Colonic mucosa (tissue), 4 donors: ENCODE measurements around the gene PUM1. TPM values are rescaled to one million over a fixed set of nuclear protein-coding genes. Genes with fewer than 3 reads are reported as not detected.

Experiments
- DNase-seq: peaks from one replicate; pipeline ENCODE4 v3.0.0-alpha.2; 2020
- H3K27ac ChIP-seq: fragments of 200-600 bp; one replicate; pipeline ENCODE4 v1.8.0; 2021
- H3K27me3 ChIP-seq: fragments of 200-600 bp; one replicate; pipeline ENCODE4 v1.8.0; 2021
- H3K36me3 ChIP-seq: fragments of 200-600 bp; one replicate; pipeline ENCODE4 v1.8.0; 2021
- H3K4me1 ChIP-seq: fragments of 200-600 bp; one replicate; pipeline ENCODE4 v1.8.0; 2021; ENCODE audit warnings: mild to moderate bottlenecking
- H3K4me3 ChIP-seq: fragments of 200-600 bp; one replicate; pipeline ENCODE4 v1.8.0; 2021
- H3K9ac ChIP-seq, 2 donors: one replicate each; pipeline ENCODE4 v1.7.0; 2013; ENCODE audit warnings: control low read depth in 2 of 2, low read depth in 2 of 2, low read length in 2 of 2
- H3K9me3 ChIP-seq: fragments of 200-600 bp; one replicate; pipeline ENCODE4 v1.8.0; 2021
- intact Hi-C: fragments of 100-400 bp; cut with DNase I; formaldehyde crosslinking; loops from one replicate; pipeline ENCODE4 v1.14.1; 2022
- total RNA-seq, 2 donors: library from RNA; stranded (reverse); fragmentation: NEBNext Ultra II Directional in 1 of 2; extraction: Animal tissue kit (Norgen Biotek cat#: 25700) in 1 of 2; gene quantifications; one replicate each; pipeline ENCODE4 v1.2.1, GENCODE V29; 2021
- TF ChIP-seq, protein P1 (sequence below): fragments of 200-600 bp; IDR thresholded peaks from one replicate; pipeline ENCODE4 v1.8.0; 2022; ENCODE audit warnings: antibody characterized with exemption, mild to moderate bottlenecking
- donor health status: healthy.
- donor health status: DM: no; HTN: no; CAD: no.
- donor health status: DM: no; HTN: no; CAD: no.

Gene PUM1
- total RNA-seq, 2 donors from 2014 or later: 119 to 124 TPM

- peaks cover 38% of the 10 kb centered on the region for H3K36me3 ChIP-seq
- TF ChIP-seq, protein P1, sequence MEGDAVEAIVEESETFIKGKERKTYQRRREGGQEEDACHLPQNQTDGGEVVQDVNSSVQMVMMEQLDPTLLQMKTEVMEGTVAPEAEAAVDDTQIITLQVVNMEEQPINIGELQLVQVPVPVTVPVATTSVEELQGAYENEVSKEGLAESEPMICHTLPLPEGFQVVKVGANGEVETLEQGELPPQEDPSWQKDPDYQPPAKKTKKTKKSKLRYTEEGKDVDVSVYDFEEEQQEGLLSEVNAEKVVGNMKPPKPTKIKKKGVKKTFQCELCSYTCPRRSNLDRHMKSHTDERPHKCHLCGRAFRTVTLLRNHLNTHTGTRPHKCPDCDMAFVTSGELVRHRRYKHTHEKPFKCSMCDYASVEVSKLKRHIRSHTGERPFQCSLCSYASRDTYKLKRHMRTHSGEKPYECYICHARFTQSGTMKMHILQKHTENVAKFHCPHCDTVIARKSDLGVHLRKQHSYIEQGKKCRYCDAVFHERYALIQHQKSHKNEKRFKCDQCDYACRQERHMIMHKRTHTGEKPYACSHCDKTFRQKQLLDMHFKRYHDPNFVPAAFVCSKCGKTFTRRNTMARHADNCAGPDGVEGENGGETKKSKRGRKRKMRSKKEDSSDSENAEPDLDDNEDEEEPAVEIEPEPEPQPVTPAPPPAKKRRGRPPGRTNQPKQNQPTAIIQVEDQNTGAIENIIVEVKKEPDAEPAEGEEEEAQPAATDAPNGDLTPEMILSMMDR: no peak
- no peak overlapping the region for H3K9ac ChIP-seq
- no peaks in the 10 kb centered on the region for H3K27me3 ChIP-seq
- H3K9me3 ChIP-seq: no peaks in the 10 kb centered on the region
- H3K4me1 ChIP-seq: no peaks in the 10 kb centered on the region
- no peak overlapping the region for H3K27ac ChIP-seq
- intact Hi-C loops: no loop called here
- H3K4me3 ChIP-seq: no peak overlapping the region
- no peak for DNase-seq
Observed at GRCh38 chr1:30964706-30965105, 100.8 kb downstream of the PUM1 start.

- H3K9ac ChIP-seq: no peak overlapping the region
- H3K27me3 ChIP-seq: no peaks in the 10 kb centered on the region
- H3K9me3 ChIP-seq: no peaks in the 10 kb centered on the region
- peaks cover 29% of the 10 kb centered on the region for H3K36me3 ChIP-seq
- TF ChIP-seq, protein P1: no peak
- intact Hi-C loops: no loop called here
- H3K27ac ChIP-seq: no peak overlapping the region
- DNase-seq: no peak
- H3K4me3 ChIP-seq: no peak overlapping the region
- no peaks in the 10 kb centered on the region for H3K4me1 ChIP-seq
Observed at GRCh38 chr1:30962609-30963508, 102.7 kb downstream of the PUM1 start.

GRCh38 chr1:30957560-30958222 is 107.8 kb downstream of the PUM1 start:
- H3K36me3 ChIP-seq: peaks cover 12% of the 10 kb centered on the region
- DNase-seq: no peak
- H3K4me3 ChIP-seq: no peak overlapping the region
- TF ChIP-seq, protein P1: no peak
- no peak overlapping the region for H3K27ac ChIP-seq
- H3K4me1 ChIP-seq: no peaks in the 10 kb centered on the region
- intact Hi-C loops: no loop called here
- no peaks in the 10 kb centered on the region for H3K9me3 ChIP-seq
- H3K27me3 ChIP-seq: no peaks in the 10 kb centered on the region
- no peak overlapping the region for H3K9ac ChIP-seq

DNA sequence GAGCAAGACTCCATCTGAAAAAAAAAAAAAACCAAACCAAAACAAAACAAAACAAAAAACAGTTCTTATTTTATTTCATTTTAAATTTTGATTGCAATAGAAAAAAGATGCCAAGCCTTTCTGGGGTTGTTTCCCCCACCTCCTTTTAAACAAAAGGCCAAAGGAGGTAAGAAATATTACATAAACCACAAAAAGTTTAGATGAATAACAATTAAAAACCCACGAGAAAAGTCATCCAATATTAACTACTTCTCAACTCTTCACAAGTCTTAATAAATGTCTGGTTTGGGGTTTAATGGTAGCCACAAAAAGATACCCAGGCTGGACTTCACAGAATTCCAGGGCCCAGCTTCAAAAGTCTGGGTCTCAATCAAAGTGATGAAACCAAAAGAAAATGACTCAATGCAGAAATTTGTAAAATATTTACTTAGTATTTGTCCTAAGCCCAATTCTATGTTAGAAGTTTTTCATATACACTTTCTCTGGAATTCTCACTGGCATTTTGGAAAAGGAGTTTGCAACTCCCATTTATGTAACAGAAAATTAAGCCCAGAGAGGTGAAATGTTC is 110.0 kb downstream of the PUM1 start:
- no peak overlapping the region for H3K27ac ChIP-seq
- no peaks in the 10 kb centered on the region for H3K27me3 ChIP-seq
- no peak for DNase-seq

GRCh38 chr1:30953685-30954084 is 111.8 kb downstream of the PUM1 start:
- no peaks in the 10 kb centered on the region for H3K27me3 ChIP-seq
- no peak for DNase-seq
- H3K9ac ChIP-seq: no peak overlapping the region
- intact Hi-C loops: no loop called here
- peaks cover 7% of the 10 kb centered on the region for H3K36me3 ChIP-seq
- no peaks in the 10 kb centered on the region for H3K9me3 ChIP-seq
- TF ChIP-seq, protein P1: no peak
- H3K4me3 ChIP-seq: no peak overlapping the region
- no peak overlapping the region for H3K27ac ChIP-seq
- no peaks in the 10 kb centered on the region for H3K4me1 ChIP-seq

More for the DNA sequence above, 110.0 kb downstream of the PUM1 start:
- Histone ChIP-seq H3K36me3 (peaks cover 7% of the 10 kb centered on the region), H3K9me3 (no peaks in the 10 kb centered on the region), H3K4me3 (no peak overlapping the region), H3K4me1 (no peaks in the 10 kb centered on the region), H3K9ac (no peak overlapping the region)
- intact Hi-C loops: no loop called here
- TF ChIP-seq, protein P1: no peak
